IMR-90 (cell line): ENCODE data around the gene CMKLR1. TPM values are rescaled to one million over a fixed set of nuclear protein-coding genes. Genes with fewer than 3 reads are reported as not detected.

Source experiments
- ATAC-seq: fragments of 200-7000 bp; cut with Tn5 transposase; 2 replicates; pipeline ENCODE4 v1.9.1; 2020; ENCODE audit warnings: low read depth, mild to moderate bottlenecking, moderate library complexity
- BruUV-seq: library from RNA; stranded (reverse); fragments of 400-500 nt; replicated peaks from 2 replicates; lab custom pipeline; 2021; lab: Mats Ljungman, UMichigan
- CTCF ChIA-PET: fragments of 300-600 bp; formaldehyde crosslinking; extraction: SDS; loops from one replicate; lab custom pipeline; 2021; ENCODE audit warnings: antibody characterized with exemption; lab: Yijun Ruan, JAX
- POLR2A ChIA-PET: fragments of 300-600 bp; sonication (Branson Sonifier 250); formaldehyde crosslinking; loops from one replicate; lab custom pipeline; 2022; ENCODE audit warnings: antibody characterized with exemption; ENCODE audit not compliant: unreplicated experiment; lab: Charles Lee
- DNase-seq: peaks from one replicate; pipeline ENCODE4 v3.0.0; 2013
- H2AFZ ChIP-seq: replicated peaks from 2 replicates; pipeline ENCODE3; 2013; ENCODE audit warnings: low read length, mild to moderate bottlenecking; ENCODE audit not compliant: poor library complexity
- H2AK5ac ChIP-seq: 2 replicates; pipeline ENCODE4 v1.6.1; 2013; ENCODE audit warnings: low read depth, low read length, inconsistent platforms
- H2AK9ac ChIP-seq: replicated peaks from 2 replicates; pipeline ENCODE3; 2013; ENCODE audit warnings: mild to moderate bottlenecking, low read depth, low read length, moderate library complexity; ENCODE audit not compliant: poor library complexity
- H2BK120ac ChIP-seq: 2 replicates; pipeline ENCODE4 v1.6.1; 2013; ENCODE audit warnings: low read depth, low read length, inconsistent platforms
- H2BK15ac ChIP-seq: 3 replicates; pipeline ENCODE4 v1.6.1; 2013; ENCODE audit warnings: low read depth, low read length, inconsistent platforms
- H2BK20ac ChIP-seq: 2 replicates; pipeline ENCODE4 v1.6.1; 2013; ENCODE audit warnings: low read depth, mild to moderate bottlenecking, inconsistent platforms, low read length, moderate library complexity
- H2BK5ac ChIP-seq: 2 replicates; pipeline ENCODE4 v1.6.1; 2013; ENCODE audit warnings: mild to moderate bottlenecking, low read depth, low read length, inconsistent platforms; ENCODE audit not compliant: poor library complexity, severe bottlenecking
- H3K14ac ChIP-seq: replicated peaks from 2 replicates; pipeline ENCODE4 v1.6.1; 2013; ENCODE audit warnings: low read depth, low read length, inconsistent platforms
- H3K18ac ChIP-seq: 2 replicates; pipeline ENCODE4 v1.6.1; 2013; ENCODE audit warnings: low read depth, low read length, control low read depth
- H3K23ac ChIP-seq: 2 replicates; pipeline ENCODE4 v1.6.1; 2013; ENCODE audit warnings: low read depth, low read length, inconsistent platforms
- H3K27ac ChIP-seq: 2 replicates; pipeline ENCODE4 v1.5.1; 2013; ENCODE audit warnings: mild to moderate bottlenecking, control low read depth, low read length; ENCODE audit not compliant: insufficient read depth
- H3K27me3 ChIP-seq: 2 replicates; pipeline ENCODE4 v1.6.1; 2013; ENCODE audit warnings: low read length; ENCODE audit not compliant: control insufficient read depth, insufficient read depth
- H3K36me3 ChIP-seq: 2 replicates; pipeline ENCODE4 v1.6.1; 2013; ENCODE audit warnings: low read length, mixed read lengths; ENCODE audit not compliant: control insufficient read depth, insufficient read depth
- H3K4ac ChIP-seq: 2 replicates; pipeline ENCODE4 v1.6.1; 2013; ENCODE audit warnings: low read depth, low read length, inconsistent platforms
- H3K4me1 ChIP-seq: 2 replicates; pipeline ENCODE4 v1.6.1; 2013; ENCODE audit warnings: low read length, mixed read lengths; ENCODE audit not compliant: control insufficient read depth, insufficient read depth
- H3K4me2 ChIP-seq: 2 replicates; pipeline ENCODE4 v1.6.1; 2013; ENCODE audit warnings: low read depth, mild to moderate bottlenecking, control low read depth, low read length, moderate library complexity
- H3K4me3 ChIP-seq: 2 replicates; pipeline ENCODE4 v1.5.1; 2013; ENCODE audit warnings: low read depth, mild to moderate bottlenecking, control low read depth, low read length, moderate library complexity; ENCODE audit not compliant: insufficient read depth
- H3K56ac ChIP-seq: 2 replicates; pipeline ENCODE4 v1.6.1; 2013; ENCODE audit warnings: low read length, inconsistent platforms; ENCODE audit not compliant: insufficient read depth; ENCODE audit errors: extremely low read depth
- H3K79me1 ChIP-seq, 2 experiments: 2 replicates each; pipeline ENCODE4 v1.6.1; 2013; ENCODE audit warnings: low read length in 2 of 2, inconsistent platforms in 1 of 2, low read depth in 1 of 2
- H3K9ac ChIP-seq: 2 replicates; pipeline ENCODE4 v1.6.1; 2013; ENCODE audit warnings: low read depth, low read length, control low read depth
- H3K9me1 ChIP-seq: 2 replicates; pipeline ENCODE4 v1.6.1; 2013; ENCODE audit warnings: low read length, inconsistent platforms; ENCODE audit not compliant: insufficient read depth
- H3K9me3 ChIP-seq: 2 replicates; pipeline ENCODE4 v1.6.1; 2013; ENCODE audit warnings: low read length; ENCODE audit not compliant: control insufficient read depth, insufficient read depth
- H4K20me1 ChIP-seq: 2 replicates; pipeline ENCODE4 v1.6.1; 2013; ENCODE audit warnings: low read length, inconsistent platforms; ENCODE audit not compliant: insufficient read depth
- H4K5ac ChIP-seq: 2 replicates; pipeline ENCODE4 v1.6.1; 2013; ENCODE audit warnings: mild to moderate bottlenecking, low read depth, low read length, control low read depth
- H4K8ac ChIP-seq, 2 experiments: 2 replicates each; pipeline ENCODE4 v1.6.1; 2013; ENCODE audit warnings: low read depth in 2 of 2, low read length in 2 of 2, control low read depth in 1 of 2, inconsistent platforms in 1 of 2
- H4K91ac ChIP-seq: 2 replicates; pipeline ENCODE4 v1.6.1; 2013; ENCODE audit warnings: low read depth, low read length, inconsistent platforms; ENCODE audit not compliant: insufficient read depth
- BHLHE40 ChIP-seq: fragments of 150-350 bp; IDR thresholded peaks from 2 replicates; pipeline ENCODE4 v1.6.1; 2016; ENCODE audit warnings: mild to moderate bottlenecking, low read depth, low read length
- CEBPB ChIP-seq: IDR thresholded peaks from 2 replicates; pipeline ENCODE4 v1.6.1; 2012; ENCODE audit warnings: low read depth, low read length, improper control_type of control experiment
- CHD1 ChIP-seq: IDR thresholded peaks from 2 replicates; pipeline ENCODE4 v1.6.1; 2012; ENCODE audit warnings: low read depth, low read length, improper control_type of control experiment
- CTCF ChIP-seq: conservative IDR thresholded peaks from 2 replicates; pipeline ENCODE4 v1.5.1; 2012; ENCODE audit warnings: mild to moderate bottlenecking, low read depth, low read length, improper control_type of control experiment
- FOS ChIP-seq: fragments of 150-350 bp; IDR thresholded peaks from 2 replicates; pipeline ENCODE4 v1.6.1; 2016; ENCODE audit warnings: low read depth, low read length
- MAFK ChIP-seq: IDR thresholded peaks from 2 replicates; pipeline ENCODE4 v1.6.1; 2012; ENCODE audit warnings: low read depth, low read length, improper control_type of control experiment
- MXI1 ChIP-seq: IDR thresholded peaks from 2 replicates; pipeline ENCODE4 v1.6.1; 2012; ENCODE audit warnings: low read depth, mild to moderate bottlenecking, low read length, moderate library complexity, borderline replicate concordance
- NFE2L2 ChIP-seq: fragments of 150-350 bp; IDR thresholded peaks from 2 replicates; pipeline ENCODE4 v1.6.1; 2016; ENCODE audit warnings: low read depth, mild to moderate bottlenecking, low read length
- POLR2A ChIP-seq: IDR thresholded peaks from 2 replicates; pipeline ENCODE4 v1.6.1; 2012; ENCODE audit warnings: mild to moderate bottlenecking, low read depth, low read length
- RCOR1 ChIP-seq: IDR thresholded peaks from 2 replicates; pipeline ENCODE4 v1.6.1; 2012; ENCODE audit warnings: mild to moderate bottlenecking, low read length, improper control_type of control experiment; ENCODE audit not compliant: insufficient replicate concordance
- RFX5 ChIP-seq: IDR thresholded peaks from 2 replicates; pipeline ENCODE4 v1.8.0; 2012; ENCODE audit warnings: low read depth, mild to moderate bottlenecking, low read length, moderate library complexity
- SMC3 ChIP-seq: fragments of 150-350 bp; IDR thresholded peaks from 2 replicates; pipeline ENCODE4 v1.6.1; 2016; ENCODE audit warnings: low read depth, mild to moderate bottlenecking, antibody characterized with exemption, low read length, moderate library complexity
- USF2 ChIP-seq: fragments of 150-350 bp; IDR thresholded peaks from 2 replicates; pipeline ENCODE4 v1.6.1; 2017; ENCODE audit warnings: mild to moderate bottlenecking, antibody characterized with exemption, low read length, low read depth
- WGBS, 2 experiments: methylation state at CpG; one replicate each; pipeline versions ENCODE4 v1.1.5 to v1.1.7; 2013; ENCODE audit warnings: missing lambda C conversion rate in 2 of 2; ENCODE audit not compliant: insufficient read length in 1 of 2; ENCODE audit errors: extremely low coverage in 2 of 2; 5-methylcytosine and 5-hydroxymethylcytosine counted together
- dilution Hi-C: fragments of 300-500 bp; cut with HindIII; formaldehyde crosslinking; loops from one replicate; pipeline ENCODE4 v1.14.3; 2018; ENCODE audit warnings: low sequenced_read_pairs; ENCODE audit not compliant: unreplicated experiment
- in situ Hi-C: fragments of 300-500 bp; cut with MboI; formaldehyde crosslinking; loops from 3 replicates; pipeline ENCODE4 v1.14.3; 2019; ENCODE audit warnings: low sequenced_read_pairs, inconsistent platforms, mixed read lengths
- intact Hi-C: fragments of 100-400 bp; cut with micrococcal nuclease; formaldehyde crosslinking; loops from 2 replicates; pipeline ENCODE4 v1.10.0; 2022
- polyA plus RNA-seq, 3 experiments: library from polyadenylated mRNA; depleted of rRNA; stranded (reverse); fragments of >200 nt; gene quantifications; 2 replicates each; pipeline ENCODE4 v1.2.3, GENCODE V29; 2012; ENCODE audit warnings: low replicate concordance in 1 of 3
- total RNA-seq: library from RNA; depleted of rRNA; stranded (reverse); fragments of >200 nt; gene quantifications from 2 replicates; pipeline ENCODE4 v1.2.3, GENCODE V29; 2012

The CMKLR1 gene
- total and polyA plus RNA-seq, 2 of the 4 experiments (the other 2 are of a cell fraction), result not detected

DNA sequence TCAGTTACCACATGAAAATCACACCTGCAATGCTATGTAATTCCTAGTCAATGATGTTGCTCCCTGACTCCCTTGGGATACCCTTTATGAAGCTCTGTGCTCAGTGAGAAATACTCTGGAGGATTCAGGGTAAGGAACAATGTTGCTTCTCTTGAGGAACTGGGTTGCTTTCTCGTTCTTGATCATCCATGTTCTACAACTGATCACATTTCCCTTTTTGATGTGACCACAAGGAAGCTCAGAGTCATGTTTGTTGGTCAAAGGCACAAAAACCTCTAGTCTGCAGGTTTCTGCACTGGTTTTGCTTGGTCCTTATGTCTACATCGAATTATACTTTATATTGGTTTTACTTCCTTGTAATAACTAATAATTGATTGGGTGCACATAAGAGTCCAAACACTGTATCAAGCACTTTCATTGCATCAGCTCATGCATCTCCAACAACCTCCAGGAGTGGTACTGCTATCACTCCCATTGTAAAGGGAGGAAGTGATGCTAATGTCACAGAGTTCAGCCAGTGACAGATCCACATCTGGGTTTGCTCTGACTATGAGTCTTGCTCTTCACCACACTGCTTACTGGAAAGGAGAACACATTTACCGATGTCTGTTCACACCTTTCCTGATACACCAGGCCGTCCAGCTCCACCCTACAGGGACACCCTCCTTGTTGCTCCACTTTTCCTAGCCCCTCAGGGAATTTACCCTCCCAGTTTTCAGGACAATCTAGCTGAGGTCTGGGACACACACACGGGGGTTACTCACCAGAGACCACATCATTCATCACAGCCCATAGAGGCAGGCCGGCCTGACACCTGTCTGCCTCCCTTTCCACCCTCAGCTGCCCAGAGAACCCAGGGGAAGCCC, 41.0 kb downstream of the CMKLR1 start (continued):
- TF ChIP-seq FOS, result no peak

GRCh38 chr12:108297424-108297823, 41.7 kb downstream of the CMKLR1 start:
- H4K20me1 ChIP-seq, result no peaks in the 10 kb centered on the region
- H3K14ac ChIP-seq, result no peak overlapping the region
- H3K27me3 ChIP-seq, result no peaks in the 10 kb centered on the region
- H3K9me1 ChIP-seq, result no peaks in the 10 kb centered on the region
- POLR2A ChIA-PET, result no interaction called here
- H3K79me1 ChIP-seq, result no peaks in the 10 kb centered on the region
- H2BK120ac ChIP-seq, result no peak overlapping the region
- BruUV-seq, result no TSS peak
- intact Hi-C loops, result no loop called here
- CTCF ChIA-PET, result no interaction called here
- no peak overlapping the region for H4K5ac ChIP-seq
- no peak overlapping the region for H3K4me2 ChIP-seq
- 20% methylated on average over 1 of the region's 2 CpGs; no CpG with 5 or more reads in 1 of the 2 experiments for WGBS, 2 experiments
- no peaks in the 10 kb centered on the region for H3K36me3 ChIP-seq
- no peak overlapping the region for H3K4ac ChIP-seq
- H3K9ac ChIP-seq, result no peak overlapping the region
- no peak overlapping the region for H2AK9ac ChIP-seq
- no peak overlapping the region for H3K18ac ChIP-seq
- H4K8ac ChIP-seq, result no peak overlapping the region
- H2BK20ac ChIP-seq, result no peak overlapping the region
- DNase-seq (no peak), ATAC-seq (no peak)
- in situ Hi-C loops, result no loop called here
- no peak overlapping the region for H2BK15ac ChIP-seq
- H3K9me3 ChIP-seq, result no peaks in the 10 kb centered on the region
- dilution Hi-C loops, result no loop called here
- no peak overlapping the region for H2AFZ ChIP-seq
- no peak overlapping the region for H2BK5ac ChIP-seq
- H3K23ac ChIP-seq, result no peak overlapping the region
- H3K56ac ChIP-seq, result no peak overlapping the region
- no peak overlapping the region for H4K91ac ChIP-seq
- H3K4me1 ChIP-seq, result no peaks in the 10 kb centered on the region
- no peak overlapping the region for H2AK5ac ChIP-seq
- no peak overlapping the region for H3K27ac ChIP-seq
- H3K4me3 ChIP-seq, result no peak overlapping the region
- no peak for TF ChIP-seq FOS
- TF ChIP-seq NFE2L2, result no peak
- no peak for TF ChIP-seq CEBPB
- TF ChIP-seq BHLHE40, result no peak
- no peak for TF ChIP-seq POLR2A
- TF ChIP-seq MAFK, result no peak
- TF ChIP-seq CHD1, result no peak
- no peak for TF ChIP-seq RFX5
- no peak for TF ChIP-seq RCOR1
- no peak for TF ChIP-seq MXI1
- no peak for TF ChIP-seq CTCF
- no peak for TF ChIP-seq USF2
- no peak for TF ChIP-seq SMC3
